ENCODE results near the gene ABCF3. TPM values are rescaled to one million over a fixed set of nuclear protein-coding genes. Genes with fewer than 3 reads are reported as not detected.

The ABCF3 gene
- total RNA-seq, 3 donors from 2014 or later (not counting 1 experiment from before 2014, with no cell fraction given), result 128 to 168 (median 157) TPM

DNA sequence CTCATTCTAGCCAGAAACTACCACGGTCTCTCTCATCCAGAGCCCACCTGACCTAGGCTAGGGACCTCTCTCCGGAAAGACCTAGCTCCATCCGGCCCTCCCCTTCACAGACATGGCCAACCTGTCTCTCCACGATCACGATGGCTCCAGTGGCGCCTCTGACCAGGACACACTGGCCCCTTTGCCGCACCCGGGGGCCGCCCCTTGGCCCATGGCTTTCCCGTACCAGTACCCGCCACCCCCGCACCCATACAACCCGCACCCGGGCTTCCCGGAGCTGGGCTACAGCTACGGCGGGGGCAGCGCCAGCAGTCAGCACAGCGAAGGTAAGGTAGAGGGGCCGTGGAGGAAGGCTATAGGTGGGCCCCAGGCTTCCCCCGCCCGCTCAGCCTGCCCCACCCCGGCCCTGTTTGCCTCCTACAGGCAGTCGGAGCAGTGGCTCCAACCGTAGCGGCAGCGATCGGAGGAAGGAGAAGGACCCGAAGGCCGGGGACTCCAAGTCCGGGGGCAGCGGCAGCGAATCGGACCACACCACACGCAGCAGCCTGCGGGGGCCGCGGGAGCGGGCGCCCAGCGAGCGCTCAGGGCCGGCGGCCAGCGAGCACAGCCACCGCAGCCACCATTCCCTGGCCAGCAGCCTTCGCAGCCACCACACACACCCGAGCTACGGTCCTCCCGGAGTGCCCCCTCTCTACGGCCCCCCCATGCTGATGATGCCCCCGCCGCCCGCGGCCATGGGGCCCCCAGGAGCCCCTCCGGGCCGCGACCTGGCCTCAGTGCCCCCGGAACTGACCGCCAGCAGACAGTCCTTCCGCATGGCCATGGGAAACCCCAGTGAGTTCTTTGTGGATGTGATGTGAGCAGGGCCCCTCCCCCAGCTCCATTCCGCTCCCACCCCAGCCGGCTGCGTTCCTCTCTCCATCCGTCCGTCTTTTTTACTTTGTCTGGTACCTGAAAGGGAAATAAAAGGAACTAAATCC is 15.8 kb upstream of the ABCF3 start:
- Histone ChIP-seq H3K36me3 (ENCODE audit: control insufficient read depth, insufficient read depth, low read length) (peaks cover 28% of the 10 kb centered on the region), H3K9me3 (ENCODE audit: control insufficient read depth, insufficient read depth, low read length) (no peaks in the 10 kb centered on the region), H3K27me3 (ENCODE audit: control insufficient read depth, insufficient read depth, low read length) (no peaks in the 10 kb centered on the region), H3K27ac (ENCODE audit: low read length) (no peak overlapping the region), H3K4me1 (ENCODE audit: control insufficient read depth, insufficient read depth, low read length) (peaks cover 5% of the 10 kb centered on the region), H3K4me3 (ENCODE audit: low read length) (no peak overlapping the region)
- TF ChIP-seq, protein P1, sequence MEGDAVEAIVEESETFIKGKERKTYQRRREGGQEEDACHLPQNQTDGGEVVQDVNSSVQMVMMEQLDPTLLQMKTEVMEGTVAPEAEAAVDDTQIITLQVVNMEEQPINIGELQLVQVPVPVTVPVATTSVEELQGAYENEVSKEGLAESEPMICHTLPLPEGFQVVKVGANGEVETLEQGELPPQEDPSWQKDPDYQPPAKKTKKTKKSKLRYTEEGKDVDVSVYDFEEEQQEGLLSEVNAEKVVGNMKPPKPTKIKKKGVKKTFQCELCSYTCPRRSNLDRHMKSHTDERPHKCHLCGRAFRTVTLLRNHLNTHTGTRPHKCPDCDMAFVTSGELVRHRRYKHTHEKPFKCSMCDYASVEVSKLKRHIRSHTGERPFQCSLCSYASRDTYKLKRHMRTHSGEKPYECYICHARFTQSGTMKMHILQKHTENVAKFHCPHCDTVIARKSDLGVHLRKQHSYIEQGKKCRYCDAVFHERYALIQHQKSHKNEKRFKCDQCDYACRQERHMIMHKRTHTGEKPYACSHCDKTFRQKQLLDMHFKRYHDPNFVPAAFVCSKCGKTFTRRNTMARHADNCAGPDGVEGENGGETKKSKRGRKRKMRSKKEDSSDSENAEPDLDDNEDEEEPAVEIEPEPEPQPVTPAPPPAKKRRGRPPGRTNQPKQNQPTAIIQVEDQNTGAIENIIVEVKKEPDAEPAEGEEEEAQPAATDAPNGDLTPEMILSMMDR (IDR thresholded peaks at IDR 0.05), result no peak
- intact Hi-C loops (cut with micrococcal nuclease), result no loop called here
- Mint-ChIP-seq H3K27ac (no peak overlapping the region), H3K27me3 (ENCODE audit: low read depth in 2 of 2) (no peaks in the 10 kb centered on the region), H3K4me3 (no peak overlapping the region), H3K9me3 (no peaks in the 10 kb centered on the region), H3K36me3 (no peaks in the 10 kb centered on the region), H3K4me1 (peaks cover 8 to 11% of the 10 kb centered on the region in 2 donors)
- 96% methylated on average over 61 of the region's 66 CpGs for WGBS (ENCODE audit: insufficient coverage)
- ATAC-seq (no peak), DNase-seq (no peak)

- Mint-ChIP-seq H3K27ac (peak overlapping the region in 1 of 2 donors; percentile 42), H3K4me1 (peaks cover 21 to 25% of the 10 kb centered on the region in 2 donors), H3K9me3 (no peaks in the 10 kb centered on the region), H3K36me3 (no peaks in the 10 kb centered on the region), H3K4me3 (no peak overlapping the region), H3K27me3 (ENCODE audit: low read depth in 2 of 2) (no peaks in the 10 kb centered on the region)
- Histone ChIP-seq H3K4me3 (ENCODE audit: low read length) (no peak overlapping the region), H3K36me3 (ENCODE audit: control insufficient read depth, insufficient read depth, low read length) (peaks cover 14% of the 10 kb centered on the region), H3K4me1 (ENCODE audit: control insufficient read depth, insufficient read depth, low read length) (peaks cover 19% of the 10 kb centered on the region), H3K27ac (ENCODE audit: low read length) (no peak overlapping the region), H3K9me3 (ENCODE audit: control insufficient read depth, insufficient read depth, low read length) (no peaks in the 10 kb centered on the region), H3K27me3 (ENCODE audit: control insufficient read depth, insufficient read depth, low read length) (no peaks in the 10 kb centered on the region)
- TF ChIP-seq, protein P1 (IDR thresholded peaks at IDR 0.05), result no peak
- ATAC-seq (no peak), DNase-seq (no peak)
- 91% methylated on average over 9 of the region's 9 CpGs for WGBS (ENCODE audit: insufficient coverage)
- intact Hi-C loops (cut with micrococcal nuclease), result no loop called here
Observed at GRCh38 chr3:184171562-184171961, 14.4 kb upstream of the ABCF3 start.

- 97% methylated on average over 5 of the region's 5 CpGs for WGBS (ENCODE audit: insufficient coverage)
- Mint-ChIP-seq H3K27me3 (ENCODE audit: low read depth in 2 of 2) (no peaks in the 10 kb centered on the region), H3K9me3 (no peaks in the 10 kb centered on the region), H3K36me3 (no peaks in the 10 kb centered on the region), H3K27ac (no peak overlapping the region), H3K4me1 (peaks cover 21 to 35% of the 10 kb centered on the region in 2 donors), H3K4me3 (no peak overlapping the region)
- Histone ChIP-seq H3K27me3 (ENCODE audit: control insufficient read depth, insufficient read depth, low read length) (no peaks in the 10 kb centered on the region), H3K27ac (ENCODE audit: low read length) (no peak overlapping the region), H3K9me3 (ENCODE audit: control insufficient read depth, insufficient read depth, low read length) (no peaks in the 10 kb centered on the region), H3K4me1 (ENCODE audit: control insufficient read depth, insufficient read depth, low read length) (peaks cover 27% of the 10 kb centered on the region), H3K4me3 (ENCODE audit: low read length) (no peak overlapping the region), H3K36me3 (ENCODE audit: control insufficient read depth, insufficient read depth, low read length) (peaks cover 17% of the 10 kb centered on the region)
- no peak for DNase-seq
- ATAC-seq, result no peak
- TF ChIP-seq, protein P1 (IDR thresholded peaks at IDR 0.05), result no peak
- intact Hi-C loops (cut with micrococcal nuclease), result no loop called here
Observed at GRCh38 chr3:184172681-184173373, 13.2 kb upstream of the ABCF3 start.
